ENCODE results near the gene GUCD1. TPM values are rescaled to one million over a fixed set of nuclear protein-coding genes. Genes with fewer than 3 reads are reported as not detected.

Gene GUCD1
- total and polyA plus RNA-seq, 2 of the 13 experiments (the other 11 are each of a cell fraction or from before 2014, with no cell fraction given) = 128 to 245 TPM

GRCh38 chr22:24564376-24565058 is 9.6 kb upstream of the GUCD1 start (continued):
- TF ChIP-seq SNAI1 (CRISPR knock-in tag; IDR thresholded peaks at IDR 0.05; ENCODE audit: borderline replicate concordance) (no peak), NR2C2 (CRISPR knock-in tag; IDR thresholded peaks at IDR 0.05; ENCODE audit: borderline replicate concordance) (no peak), KLF13 (CRISPR knock-in tag; IDR thresholded peaks at IDR 0.05) (no peak), CBFB (CRISPR knock-in tag; IDR thresholded peaks at IDR 0.05) (no peak), ZNF138 (CRISPR knock-in tag; IDR thresholded peaks at IDR 0.05; ENCODE audit: low read depth) (no peak), ZNF629 (CRISPR knock-in tag; conservative IDR thresholded peaks at IDR 0.05) (no peak), GZF1 (CRISPR knock-in tag; IDR thresholded peaks at IDR 0.05) (no peak), JDP2 (CRISPR knock-in tag; IDR thresholded peaks at IDR 0.05; ENCODE audit: borderline replicate concordance) (no peak), TAF15 (IDR thresholded peaks at IDR 0.05; ENCODE audit: low read depth, low read length, poor library complexity, severe bottlenecking) (no peak), HOXA9 (CRISPR knock-in tag; IDR thresholded peaks at IDR 0.05; ENCODE audit: borderline replicate concordance) (no peak), ZNF296 (CRISPR knock-in tag; conservative IDR thresholded peaks at IDR 0.05) (no peak), MAFK (conservative IDR thresholded peaks at IDR 0.05 in 1 of 2, IDR thresholded peaks at IDR 0.05 in 1 of 2; ENCODE audit: low read length in 2 of 2) (no peak), EP300 (IDR thresholded peaks at IDR 0.05; ENCODE audit: low read depth in 2 of 2, low read length in 2 of 2) (peak in 1 of 2 experiments; percentile 29; a peak in 1 of 4 replicates), EP300 (CRISPR knock-in tag; IDR thresholded peaks at IDR 0.05; ENCODE audit: borderline replicate concordance) (0 out of 2 replicates have a peak, but pooled peaks have one; percentile 29), TFDP1 (CRISPR knock-in tag; IDR thresholded peaks at IDR 0.05; ENCODE audit: borderline replicate concordance) (no peak), YEATS2 (CRISPR knock-in tag; IDR thresholded peaks at IDR 0.05; ENCODE audit: borderline replicate concordance) (peak; percentile 40; the same call in 1 of the 2 replicates), MYPOP (CRISPR knock-in tag; IDR thresholded peaks at IDR 0.05) (no peak), ZFP62 (CRISPR knock-in tag; IDR thresholded peaks at IDR 0.05) (no peak), CAMTA2 (CRISPR knock-in tag; IDR thresholded peaks at IDR 0.05; ENCODE audit: borderline replicate concordance) (no peak), HIVEP1 (CRISPR knock-in tag; IDR thresholded peaks at IDR 0.05) (no peak), ZSCAN12 (CRISPR knock-in tag; IDR thresholded peaks at IDR 0.05) (no peak), ZNF547 (CRISPR knock-in tag; IDR thresholded peaks at IDR 0.05) (no peak), SNRNP70 (IDR thresholded peaks at IDR 0.05; ENCODE audit: low read depth, low read length) (no peak), ZNF746 (CRISPR knock-in tag; IDR thresholded peaks at IDR 0.05) (no peak), ATF1 (CRISPR knock-in tag; IDR thresholded peaks at IDR 0.05) (no peak)
- TF ChIP-seq, protein P1, sequence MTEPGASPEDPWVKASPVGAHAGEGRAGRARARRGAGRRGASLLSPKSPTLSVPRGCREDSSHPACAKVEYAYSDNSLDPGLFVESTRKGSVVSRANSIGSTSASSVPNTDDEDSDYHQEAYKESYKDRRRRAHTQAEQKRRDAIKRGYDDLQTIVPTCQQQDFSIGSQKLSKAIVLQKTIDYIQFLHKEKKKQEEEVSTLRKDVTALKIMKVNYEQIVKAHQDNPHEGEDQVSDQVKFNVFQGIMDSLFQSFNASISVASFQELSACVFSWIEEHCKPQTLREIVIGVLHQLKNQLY (CRISPR knock-in tag; IDR thresholded peaks at IDR 0.05) = no peak
- TF ChIP-seq, protein P2, sequence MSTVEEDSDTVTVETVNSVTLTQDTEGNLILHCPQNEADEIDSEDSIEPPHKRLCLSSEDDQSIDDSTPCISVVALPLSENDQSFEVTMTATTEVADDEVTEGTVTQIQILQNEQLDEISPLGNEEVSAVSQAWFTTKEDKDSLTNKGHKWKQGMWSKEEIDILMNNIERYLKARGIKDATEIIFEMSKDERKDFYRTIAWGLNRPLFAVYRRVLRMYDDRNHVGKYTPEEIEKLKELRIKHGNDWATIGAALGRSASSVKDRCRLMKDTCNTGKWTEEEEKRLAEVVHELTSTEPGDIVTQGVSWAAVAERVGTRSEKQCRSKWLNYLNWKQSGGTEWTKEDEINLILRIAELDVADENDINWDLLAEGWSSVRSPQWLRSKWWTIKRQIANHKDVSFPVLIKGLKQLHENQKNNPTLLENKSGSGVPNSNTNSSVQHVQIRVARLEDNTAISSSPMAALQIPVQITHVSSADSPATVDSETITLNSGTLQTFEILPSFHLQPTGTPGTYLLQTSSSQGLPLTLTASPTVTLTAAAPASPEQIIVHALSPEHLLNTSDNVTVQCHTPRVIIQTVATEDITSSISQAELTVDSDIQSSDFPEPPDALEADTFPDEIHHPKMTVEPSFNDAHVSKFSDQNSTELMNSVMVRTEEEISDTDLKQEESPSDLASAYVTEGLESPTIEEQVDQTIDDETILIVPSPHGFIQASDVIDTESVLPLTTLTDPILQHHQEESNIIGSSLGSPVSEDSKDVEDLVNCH (CRISPR knock-in tag; IDR thresholded peaks at IDR 0.05) = no peak
